ENCODE data around the gene IL11RA. TPM values are rescaled to one million over a fixed set of nuclear protein-coding genes. Genes with fewer than 3 reads are reported as not detected.

The IL11RA gene
- total and polyA plus RNA-seq, 2 of the 8 experiments (the other 6 are each of a cell fraction or from before 2014, with no cell fraction given) = 5.5 to 9.1 TPM

DNA sequence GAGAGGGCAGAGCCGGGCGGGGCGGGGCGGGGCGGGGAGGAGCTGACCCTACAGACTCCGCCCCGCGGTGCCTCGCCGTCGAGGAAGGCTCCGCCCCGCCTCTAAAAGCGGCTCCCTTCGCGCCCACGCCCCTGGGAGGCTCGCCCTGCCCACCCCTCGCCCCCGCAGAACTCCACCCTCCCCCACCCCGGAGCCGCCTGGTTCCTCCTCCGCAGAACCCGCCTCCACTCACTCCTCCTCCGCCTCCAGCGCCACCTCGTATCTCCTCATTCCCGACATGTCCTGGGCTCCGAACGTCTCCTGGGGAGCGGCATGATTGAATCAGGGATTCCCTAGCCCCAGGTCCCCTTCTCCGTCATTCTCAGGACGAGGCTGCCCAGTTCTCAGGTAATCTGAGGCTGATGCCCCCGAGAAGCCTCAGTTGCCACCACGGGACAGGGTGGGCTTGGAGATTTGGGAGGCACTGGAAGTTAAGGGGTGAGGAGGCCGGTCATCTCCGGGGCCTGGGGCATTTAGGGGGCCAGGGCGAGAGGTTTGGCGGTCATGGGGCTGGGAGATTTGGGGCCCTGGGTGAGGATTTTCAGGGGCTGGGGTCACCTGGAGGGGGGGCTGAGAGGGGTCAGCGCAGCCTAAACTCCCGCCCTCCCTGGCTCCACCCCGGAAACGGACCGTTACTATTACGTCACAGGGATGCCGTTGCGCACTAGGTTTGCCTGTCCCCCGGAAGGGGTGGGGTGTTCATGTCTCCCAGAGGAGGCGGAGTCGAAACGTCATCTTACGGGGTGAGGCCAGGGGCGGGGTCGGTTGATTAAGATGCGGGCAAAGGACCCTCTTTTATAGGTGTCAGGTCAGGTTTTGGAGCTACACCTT, 13.6 kb downstream of the IL11RA start:
- Histone ChIP-seq H4K5ac (ENCODE audit: insufficient read length, low read depth, low read length) (peak overlapping the region; percentile 73), H2BK15ac (ENCODE audit: low read length) (0 out of 2 replicates have a peak overlapping the region, but pooled peaks have one; percentile 46), H2AFZ (ENCODE audit: low read length) (0 out of 2 replicates have a peak overlapping the region, but pooled peaks have one; percentile 89), H3K23me2 (ENCODE audit: low read depth, low read length) (peaks cover 9% of the 10 kb centered on the region), H2BK120ac (replicated peaks; ENCODE audit: low read depth, low read length) (no peak overlapping the region), H3K23ac (ENCODE audit: insufficient read length) (no peak overlapping the region), H3K27ac (ENCODE audit: low read depth, low read length) (peak overlapping the region; percentile 88), H4K20me1 (replicated peaks in 1 of 2; ENCODE audit: control insufficient read depth in 1 of 2, insufficient read depth in 2 of 2, low read length in 2 of 2) (peaks cover 0 to 2% of the 10 kb centered on the region in 2 experiments), H3K4me3 (ENCODE audit: extremely low read depth in 1 of 4, insufficient read depth in 2 of 4, low read depth in 3 of 4, low read length in 4 of 4) (peak overlapping the region; percentile 59 to 92 (median 81)), H3K9ac (replicated peaks in 1 of 4; ENCODE audit: extremely low read depth in 1 of 4, low read depth in 3 of 4, low read length in 3 of 4) (peak overlapping the region; percentile 70 to 89 (median 83)), H3K56ac (replicated peaks; ENCODE audit: insufficient read length, low read depth, low read length) (peak overlapping the region; percentile 66), H3K36me3 (ENCODE audit: control insufficient read depth in 2 of 4, insufficient read depth in 4 of 4, low read length in 3 of 4) (peaks cover 0 to 5% (median 0%) of the 10 kb centered on the region in 4 experiments; a peak in 3 of 8 replicates), H2BK5ac (ENCODE audit: low read depth, low read length) (peak overlapping the region; percentile 91; the same call in 1 of the 2 replicates), H3K27me3 (replicated peaks in 1 of 4; ENCODE audit: control insufficient read depth in 3 of 4, extremely low read depth in 1 of 4, insufficient read depth in 3 of 4, low read length in 3 of 4) (peaks cover 0 to 5% (median 0%) of the 10 kb centered on the region in 4 experiments; a peak in 2 of 7 replicates), H4K91ac (replicated peaks; ENCODE audit: insufficient read length, low read length) (peak overlapping the region; percentile 36), H3K79me1 (ENCODE audit: low read depth, low read length) (no peaks in the 10 kb centered on the region), H2AK5ac (ENCODE audit: low read depth, low read length) (no peak overlapping the region), H4K8ac (ENCODE audit: extremely low read depth, insufficient read depth, low read length) (peak overlapping the region; percentile 76), H3K18ac (ENCODE audit: extremely low read depth, low read length) (peak overlapping the region; percentile 80), H2BK12ac (ENCODE audit: low read depth, low read length) (no peak overlapping the region), H3K4me1 (replicated peaks in 1 of 4; ENCODE audit: control insufficient read depth in 3 of 4, insufficient read depth in 4 of 4, low read length in 3 of 4) (peaks cover 0 to 4% (median 2%) of the 10 kb centered on the region in 4 experiments; a peak in 2 of 7 replicates), H2BK20ac (ENCODE audit: low read length) (no peak overlapping the region), H3K4ac (replicated peaks; ENCODE audit: insufficient read length, low read depth, low read length) (no peak overlapping the region), H3K4me2 (ENCODE audit: insufficient read depth in 1 of 2, low read depth in 2 of 2, low read length in 2 of 2) (peak overlapping the region; percentile 85 to 94), H3K9me3 (ENCODE audit: insufficient read depth in 2 of 2, low read depth in 1 of 2, low read length in 1 of 2) (peaks cover 3 to 5% of the 10 kb centered on the region in 2 experiments; a peak in 1 of 4 replicates), H3K14ac (ENCODE audit: insufficient read length) (no peak overlapping the region), H3K79me2 (ENCODE audit: control insufficient read depth in 1 of 2, insufficient read depth in 2 of 2, low read length in 2 of 2) (peaks cover 0 to 8% of the 10 kb centered on the region in 2 experiments; a peak in 1 of 4 replicates)
- ChIA-PET CTCF (ENCODE audit: partially characterized antibody) (interaction anchor here (0.6 to 15.2 kb wide), 11 partner anchors 9 to 45 kb away, joined by 3 to 277 read pairs (median 8); partner anchors contain the start of genes DCTN3, GALT, IL11RA and SIGMAR1), POLR2A (ENCODE audit: partially characterized antibody) (interaction anchor here (0.8 to 7.7 kb wide), 7 partner anchors 10 to 31 kb away, joined by 3 to 92 read pairs (median 6); partner anchors contain the start of genes GALT, IL11RA and SIGMAR1)
- DNase-seq (ENCODE audit: low read depth in 1 of 2, low spot score in 2 of 2) = peak; percentile 80 to 95
- FAIRE-seq = peak; percentile 85
- WGBS, 2 experiments (ENCODE audit: extremely low coverage in 1 of 2, insufficient coverage in 1 of 2, insufficient read length in 1 of 2, insufficient replicate concordance in 2 of 2, low coverage in 1 of 2, low lambda C conversion rate in 2 of 2, missing lambda C conversion rate in 1 of 2) = 0% methylated on average over 25 of the region's 55 CpGs; no CpG with 5 or more reads in 1 of the 2 experiments
- TF ChIP-seq JUN (IDR thresholded peaks at IDR 0.05; ENCODE audit: low read depth, low read length) (no peak), SP1 (IDR thresholded peaks at IDR 0.05; ENCODE audit: low read depth, low read length) (peak; percentile 89), NRF1 (IDR thresholded peaks at IDR 0.05; ENCODE audit: low read depth, low read length) (no peak), TAF7 (optimal IDR thresholded peaks at IDR 0.05; ENCODE audit: borderline replicate concordance, low read depth, low read length) (peak; percentile 44), RAD21 (IDR thresholded peaks at IDR 0.05 in 1 of 2, conservative IDR thresholded peaks at IDR 0.05 in 1 of 2; ENCODE audit: low read depth in 2 of 2, low read length in 2 of 2) (no peak), RFX5 (IDR thresholded peaks at IDR 0.05; ENCODE audit: borderline replicate concordance, low read depth, low read length) (no peak)
- TF ChIP-seq, protein P1, sequence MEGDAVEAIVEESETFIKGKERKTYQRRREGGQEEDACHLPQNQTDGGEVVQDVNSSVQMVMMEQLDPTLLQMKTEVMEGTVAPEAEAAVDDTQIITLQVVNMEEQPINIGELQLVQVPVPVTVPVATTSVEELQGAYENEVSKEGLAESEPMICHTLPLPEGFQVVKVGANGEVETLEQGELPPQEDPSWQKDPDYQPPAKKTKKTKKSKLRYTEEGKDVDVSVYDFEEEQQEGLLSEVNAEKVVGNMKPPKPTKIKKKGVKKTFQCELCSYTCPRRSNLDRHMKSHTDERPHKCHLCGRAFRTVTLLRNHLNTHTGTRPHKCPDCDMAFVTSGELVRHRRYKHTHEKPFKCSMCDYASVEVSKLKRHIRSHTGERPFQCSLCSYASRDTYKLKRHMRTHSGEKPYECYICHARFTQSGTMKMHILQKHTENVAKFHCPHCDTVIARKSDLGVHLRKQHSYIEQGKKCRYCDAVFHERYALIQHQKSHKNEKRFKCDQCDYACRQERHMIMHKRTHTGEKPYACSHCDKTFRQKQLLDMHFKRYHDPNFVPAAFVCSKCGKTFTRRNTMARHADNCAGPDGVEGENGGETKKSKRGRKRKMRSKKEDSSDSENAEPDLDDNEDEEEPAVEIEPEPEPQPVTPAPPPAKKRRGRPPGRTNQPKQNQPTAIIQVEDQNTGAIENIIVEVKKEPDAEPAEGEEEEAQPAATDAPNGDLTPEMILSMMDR (IDR thresholded peaks at IDR 0.05; ENCODE audit: control extremely low read depth in 1 of 3, insufficient read depth in 1 of 3, low read depth in 1 of 3, low read length in 3 of 3) = 0 out of 4 replicates have a peak, but pooled peaks of 1 of the 3 experiments have one; percentile 5

Data from H1 (cell line).